ENCODE measurements around the gene PPM1H. TPM values are rescaled to one million over a fixed set of nuclear protein-coding genes. Genes with fewer than 3 reads are reported as not detected.
"Not testable (repeated sequence)": the region's sequence is repeated elsewhere in the genome, so short reads cannot be mapped to it uniquely, and the experiment has no call there.

PPM1H gene
- total RNA-seq, 3 donors from 2014 or later: 4.9 to 6.1 (median 5.8) TPM

- no peak for DNase-seq
- no peaks in the 10 kb centered on the region for H3K4me1 ChIP-seq (ENCODE audit: low read depth)
- H3K36me3 ChIP-seq (ENCODE audit: low read depth): no peaks in the 10 kb centered on the region
- no peaks in the 10 kb centered on the region for H3K9me3 ChIP-seq
- H3K4me3 ChIP-seq: no peak overlapping the region
- ATAC-seq: no peak
- no peak for TF ChIP-seq CTCF (IDR thresholded peaks at IDR 0.05)
- intact Hi-C loops (cut with DNase I, micrococcal nuclease): no loop called here
Measured at GRCh38 chr12:62736596-62736995, 198.4 kb downstream of the PPM1H start.

- no peak for TF ChIP-seq CTCF (IDR thresholded peaks at IDR 0.05)
- H3K4me1 ChIP-seq (ENCODE audit: low read depth): peaks cover 9% of the 10 kb centered on the region
- DNase-seq (no peak), ATAC-seq (peak; percentile 75)
- H3K36me3 ChIP-seq (ENCODE audit: low read depth): no peaks in the 10 kb centered on the region
- intact Hi-C loops (cut with DNase I, micrococcal nuclease): no loop called here
- no peak overlapping the region for H3K4me3 ChIP-seq
- H3K9me3 ChIP-seq: no peaks in the 10 kb centered on the region
Measured at GRCh38 chr12:62732861-62733427, 202.0 kb downstream of the PPM1H start.

GRCh38 chr12:62731055-62731820 lies 203.7 kb downstream of the PPM1H start:
- Histone ChIP-seq H3K4me1 (ENCODE audit: low read depth) (peaks cover 9% of the 10 kb centered on the region), H3K36me3 (ENCODE audit: low read depth) (no peaks in the 10 kb centered on the region), H3K9me3 (no peaks in the 10 kb centered on the region), H3K4me3 (no peak overlapping the region)
- DNase-seq (no peak), ATAC-seq (peak; percentile 64)
- intact Hi-C loops (cut with DNase I, micrococcal nuclease): no loop called here
- TF ChIP-seq CTCF (IDR thresholded peaks at IDR 0.05): no peak

GRCh38 chr12:62730649-62731048 lies 204.3 kb downstream of the PPM1H start:
- DNase-seq (no peak), ATAC-seq (no peak)
- intact Hi-C loops (cut with DNase I, micrococcal nuclease): no loop called here
- Histone ChIP-seq H3K4me3 (no peak overlapping the region), H3K9me3 (no peaks in the 10 kb centered on the region), H3K4me1 (ENCODE audit: low read depth) (peaks cover 9% of the 10 kb centered on the region), H3K36me3 (ENCODE audit: low read depth) (no peaks in the 10 kb centered on the region)
- no peak for TF ChIP-seq CTCF (IDR thresholded peaks at IDR 0.05)

- intact Hi-C loops (cut with DNase I, micrococcal nuclease); H3K4me3 ChIP-seq; DNase-seq; ATAC-seq; H3K36me3 ChIP-seq (ENCODE audit: low read depth); H3K4me1 ChIP-seq (ENCODE audit: low read depth); H3K9me3 ChIP-seq: not testable (repeated sequence)
Measured at GRCh38 chr12:62729579-62730544, 205.1 kb downstream of the PPM1H start.
